GM12878 (cell line): ENCODE measurements around the gene PSMD13. TPM values are rescaled to one million over a fixed set of nuclear protein-coding genes. Genes with fewer than 3 reads are reported as not detected.

ENCODE experiments used
- BHLHE40 ChIP-seq, 2 experiments: fragments of 450-650 bp in 1 of 2; IDR thresholded peaks; 2 replicates each; pipeline ENCODE4 v1.6.1; 2011 to 2017; ENCODE audit warnings: low read depth in 2 of 2, borderline replicate concordance in 1 of 2, improper control_type of control experiment in 1 of 2, low read length in 1 of 2, mild to moderate bottlenecking in 1 of 2
- BRCA1 ChIP-seq: IDR thresholded peaks from 2 replicates; pipeline ENCODE4 v1.6.1; 2011; ENCODE audit warnings: low read depth, low read length, improper control_type of control experiment
- CBX3 ChIP-seq: fragments of 200-600 bp; sonication (generic); IDR thresholded peaks from 2 replicates; pipeline ENCODE4 v1.6.1; 2016; ENCODE audit warnings: low read depth, borderline replicate concordance
- EP300 ChIP-seq, 2 experiments: fragments of 150-350 bp in 1 of 2; IDR thresholded peaks; 2 replicates each; pipeline ENCODE4 v1.6.1; 2011 to 2012; ENCODE audit warnings: low read depth in 2 of 2, low read length in 2 of 2, borderline replicate concordance in 1 of 2, improper control_type of control experiment in 1 of 2, inconsistent platforms in 1 of 2; ENCODE audit not compliant: control insufficient read depth in 1 of 2
- FOXK2 ChIP-seq: fragments of 450-650 bp; IDR thresholded peaks from 2 replicates; pipeline ENCODE4 v1.6.1; 2017; ENCODE audit warnings: mild to moderate bottlenecking, moderate library complexity
- GATAD2B ChIP-seq: fragments of 450-650 bp; conservative IDR thresholded peaks from 2 replicates; pipeline ENCODE4 v1.6.1; 2017; ENCODE audit warnings: low read depth, mild to moderate bottlenecking, moderate library complexity
- HDGF ChIP-seq: fragments of 450-650 bp; IDR thresholded peaks from 2 replicates; pipeline ENCODE4 v1.6.1; 2016; ENCODE audit warnings: antibody characterized with exemption
- MYB ChIP-seq: fragments of 150-350 bp; IDR thresholded peaks from 2 replicates; pipeline ENCODE4 v1.6.1; 2014; ENCODE audit warnings: mild to moderate bottlenecking, low read depth, low read length, borderline replicate concordance
- NFIC ChIP-seq: IDR thresholded peaks from 2 replicates; pipeline ENCODE4 v1.6.1; 2012; ENCODE audit warnings: low read depth, mild to moderate bottlenecking, inconsistent platforms, low read length, moderate library complexity
- POLR2AphosphoS5 ChIP-seq: IDR thresholded peaks from 2 replicates; pipeline ENCODE4 v1.6.1; 2011; ENCODE audit warnings: mild to moderate bottlenecking, low read length, inconsistent platforms
- RAD21 ChIP-seq: IDR thresholded peaks from 2 replicates; pipeline ENCODE4 v1.6.1; 2011; ENCODE audit warnings: mild to moderate bottlenecking, low read depth, low read length, moderate library complexity; ENCODE audit not compliant: insufficient read depth
- RAD51 ChIP-seq: fragments of 450-650 bp; IDR thresholded peaks from 2 replicates; pipeline ENCODE4 v1.6.1; 2016; ENCODE audit warnings: moderate library complexity, mild to moderate bottlenecking, inconsistent platforms
- RCOR1 ChIP-seq: conservative IDR thresholded peaks from 2 replicates; pipeline ENCODE4 v1.6.1; 2012; ENCODE audit warnings: low read depth, low read length, improper control_type of control experiment
- RELA ChIP-seq: fragments of 450-650 bp; IDR thresholded peaks from 2 replicates; pipeline ENCODE4 v1.8.0; 2014; ENCODE audit warnings: borderline replicate concordance; ENCODE audit not compliant: partially characterized antibody
- RUNX3 ChIP-seq: IDR thresholded peaks from 2 replicates; pipeline ENCODE4 v1.6.1; 2012; ENCODE audit warnings: low read length, inconsistent platforms
- SMARCA5 ChIP-seq: fragments of 450-650 bp; IDR thresholded peaks from 2 replicates; pipeline ENCODE4 v1.6.1; 2017; ENCODE audit warnings: mild to moderate bottlenecking
- YBX1 ChIP-seq: fragments of 450-650 bp; IDR thresholded peaks from 2 replicates; pipeline ENCODE4 v1.6.1; 2016; ENCODE audit warnings: antibody characterized with exemption
- ZNF217 ChIP-seq: fragments of 450-650 bp; IDR thresholded peaks from 2 replicates; pipeline ENCODE4 v1.6.1; 2017; ENCODE audit warnings: antibody characterized with exemption, mild to moderate bottlenecking
- ZSCAN29 ChIP-seq: fragments of 450-650 bp; IDR thresholded peaks from 2 replicates; pipeline ENCODE4 v1.6.1; 2017; ENCODE audit warnings: mild to moderate bottlenecking, moderate library complexity
- polyA plus RNA-seq, 11 experiments: library from polyadenylated mRNA; depleted of rRNA in 4 of 11; unstranded in 6 of 11; stranded (reverse) in 5 of 11; fragments of >200 nt; fragmentation: Nextera tagmentation in 4 of 11; fragmentation: Illumina TruSeq in 1 of 11; extraction: Ambion mirVana in 4 of 11; extraction: Trizol in 1 of 11; gene quantifications; 1 replicate in 1 of 11; 2 replicates in 10 of 11; pipeline versions ENCODE4 v1.2.1 to v1.2.3, GENCODE V29; 2011 to 2016; ENCODE audit warnings: inconsistent platforms in 2 of 11, missing spikeins in 2 of 11, low read depth in 1 of 11
- total RNA-seq, 4 experiments: library from RNA; depleted of rRNA in 3 of 4; stranded (reverse); fragments of >200 nt in 3 of 4; fragmentation: Illumina TruSeq in 1 of 4; extraction: Trizol in 1 of 4; gene quantifications; 2 replicates each; pipeline versions ENCODE4 v1.2.1 to v1.2.3, GENCODE V29; 2013 to 2021
- TF ChIP-seq, protein P1 (sequence below): fragments of 450-650 bp; IDR thresholded peaks from 2 replicates; pipeline ENCODE4 v1.6.1; 2017; ENCODE audit warnings: antibody characterized with exemption, mild to moderate bottlenecking, moderate library complexity

Gene PSMD13
- total and polyA plus RNA-seq, 10 of the 15 experiments (the other 5 are each of a cell fraction or from before 2014, with no cell fraction given): 141 to 303 (median 177) TPM

DNA sequence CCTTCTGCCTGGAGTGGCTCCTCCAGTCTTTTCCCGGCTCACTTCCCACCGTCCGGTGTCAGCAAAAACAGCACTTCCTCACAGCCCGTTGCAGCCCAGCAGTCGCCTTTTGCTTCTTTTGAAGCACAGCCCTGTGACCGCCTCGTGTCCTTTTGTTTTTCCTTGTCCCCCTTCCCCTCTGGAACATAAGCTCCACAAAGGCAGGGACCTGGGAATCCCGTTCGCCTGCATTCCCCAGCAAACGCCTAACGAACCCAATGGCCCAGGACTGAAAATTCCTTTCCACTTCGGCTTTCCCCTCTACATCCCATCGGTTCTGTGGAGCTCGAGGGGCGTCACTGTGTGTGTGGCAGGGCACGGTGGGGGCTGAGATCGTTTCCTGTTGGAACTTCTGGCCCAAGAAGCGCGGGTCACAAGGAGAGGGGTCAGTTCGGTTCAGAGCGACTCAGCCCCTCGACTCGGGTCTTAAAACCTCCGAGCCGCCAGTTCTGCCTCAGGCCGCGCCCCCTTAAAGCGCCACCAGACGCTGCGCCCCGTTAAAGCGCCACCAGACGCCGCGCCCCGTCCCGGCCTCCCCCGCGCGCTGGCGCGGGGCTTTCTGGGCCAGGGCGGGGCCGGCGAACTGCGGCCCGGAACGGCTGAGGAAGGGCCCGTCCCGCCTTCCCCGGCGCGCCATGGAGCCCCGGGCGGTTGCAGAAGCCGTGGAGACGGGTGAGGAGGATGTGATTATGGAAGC lies 28.4 kb upstream of the PSMD13 start (continued):
- TF ChIP-seq GATAD2B: no peak; the same call in 1 of the 2 replicates
- TF ChIP-seq BRCA1: no peak
- TF ChIP-seq, protein P1, sequence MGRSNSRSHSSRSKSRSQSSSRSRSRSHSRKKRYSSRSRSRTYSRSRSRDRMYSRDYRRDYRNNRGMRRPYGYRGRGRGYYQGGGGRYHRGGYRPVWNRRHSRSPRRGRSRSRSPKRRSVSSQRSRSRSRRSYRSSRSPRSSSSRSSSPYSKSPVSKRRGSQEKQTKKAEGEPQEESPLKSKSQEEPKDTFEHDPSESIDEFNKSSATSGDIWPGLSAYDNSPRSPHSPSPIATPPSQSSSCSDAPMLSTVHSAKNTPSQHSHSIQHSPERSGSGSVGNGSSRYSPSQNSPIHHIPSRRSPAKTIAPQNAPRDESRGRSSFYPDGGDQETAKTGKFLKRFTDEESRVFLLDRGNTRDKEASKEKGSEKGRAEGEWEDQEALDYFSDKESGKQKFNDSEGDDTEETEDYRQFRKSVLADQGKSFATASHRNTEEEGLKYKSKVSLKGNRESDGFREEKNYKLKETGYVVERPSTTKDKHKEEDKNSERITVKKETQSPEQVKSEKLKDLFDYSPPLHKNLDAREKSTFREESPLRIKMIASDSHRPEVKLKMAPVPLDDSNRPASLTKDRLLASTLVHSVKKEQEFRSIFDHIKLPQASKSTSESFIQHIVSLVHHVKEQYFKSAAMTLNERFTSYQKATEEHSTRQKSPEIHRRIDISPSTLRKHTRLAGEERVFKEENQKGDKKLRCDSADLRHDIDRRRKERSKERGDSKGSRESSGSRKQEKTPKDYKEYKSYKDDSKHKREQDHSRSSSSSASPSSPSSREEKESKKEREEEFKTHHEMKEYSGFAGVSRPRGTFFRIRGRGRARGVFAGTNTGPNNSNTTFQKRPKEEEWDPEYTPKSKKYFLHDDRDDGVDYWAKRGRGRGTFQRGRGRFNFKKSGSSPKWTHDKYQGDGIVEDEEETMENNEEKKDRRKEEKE: no peak
- TF ChIP-seq RAD21: no peak
- TF ChIP-seq FOXK2: no peak
- TF ChIP-seq CBX3: no peak
- TF ChIP-seq RELA: peak; percentile 43
- no peak for TF ChIP-seq ZNF217
- TF ChIP-seq SMARCA5: 0 out of 2 replicates have a peak, but pooled peaks have one; percentile 72
- no peak for TF ChIP-seq ZSCAN29
- TF ChIP-seq RAD51: no peak
- TF ChIP-seq RUNX3: 0 out of 2 replicates have a peak, but pooled peaks have one; percentile 6
- TF ChIP-seq BHLHE40 (IDR thresholded peaks at IDR 0.05; ENCODE audit: borderline replicate concordance in 1 of 2, low read depth in 2 of 2, low read length in 1 of 2): peak; percentile 19 to 35; a peak in 2 of 4 replicates
- TF ChIP-seq YBX1: no peak
- no peak for TF ChIP-seq EP300 (IDR thresholded peaks at IDR 0.05; ENCODE audit: borderline replicate concordance in 1 of 2, control insufficient read depth in 1 of 2, low read depth in 2 of 2, low read length in 2 of 2)
- no peak for TF ChIP-seq HDGF
- TF ChIP-seq RCOR1: no peak
- no peak for TF ChIP-seq MYB
- TF ChIP-seq POLR2AphosphoS5: peak; percentile 73
- no peak for TF ChIP-seq NFIC
